Fibroblast of the conjunctiva (primary cell): ENCODE measurements around the gene HOXD12.

Source experiments
- DNase-seq: peaks from one replicate; pipeline ENCODE4 v3.0.0-alpha.2; 2010; ENCODE audit warnings: low read depth

The HOXD12 gene

GRCh38 chr2:176149481-176149938 lies 49.9 kb downstream of the HOXD12 start:
- DNase-seq, result no peak

- no peak for DNase-seq
Measured at GRCh38 chr2:176149939-176150583, 50.5 kb downstream of the HOXD12 start.

GRCh38 chr2:176150584-176151441 lies 51.2 kb downstream of the HOXD12 start:
- DNase-seq, result no peak

- DNase-seq, result no peak
Measured at GRCh38 chr2:176151442-176152287, 52.1 kb downstream of the HOXD12 start, which contains the start of gene HOXD4. HOXD4 (plus strand) TSS chr2:176151550; CDS start chr2:176151634, 84 bp downstream.
